HG03097 (cell line): Measurements from ENCODE around the gene EPM2A.
"Not testable (repeated sequence)": the region's sequence is repeated elsewhere in the genome, so short reads cannot be mapped to it uniquely, and the experiment has no call there.

Experiments
- ATAC-seq: cut with Tn5 transposase; IDR thresholded peaks from one replicate; pipeline ENCODE4 v1.9.1; 2021; ENCODE audit not compliant: unreplicated experiment, low FRiP score

EPM2A gene

DNA sequence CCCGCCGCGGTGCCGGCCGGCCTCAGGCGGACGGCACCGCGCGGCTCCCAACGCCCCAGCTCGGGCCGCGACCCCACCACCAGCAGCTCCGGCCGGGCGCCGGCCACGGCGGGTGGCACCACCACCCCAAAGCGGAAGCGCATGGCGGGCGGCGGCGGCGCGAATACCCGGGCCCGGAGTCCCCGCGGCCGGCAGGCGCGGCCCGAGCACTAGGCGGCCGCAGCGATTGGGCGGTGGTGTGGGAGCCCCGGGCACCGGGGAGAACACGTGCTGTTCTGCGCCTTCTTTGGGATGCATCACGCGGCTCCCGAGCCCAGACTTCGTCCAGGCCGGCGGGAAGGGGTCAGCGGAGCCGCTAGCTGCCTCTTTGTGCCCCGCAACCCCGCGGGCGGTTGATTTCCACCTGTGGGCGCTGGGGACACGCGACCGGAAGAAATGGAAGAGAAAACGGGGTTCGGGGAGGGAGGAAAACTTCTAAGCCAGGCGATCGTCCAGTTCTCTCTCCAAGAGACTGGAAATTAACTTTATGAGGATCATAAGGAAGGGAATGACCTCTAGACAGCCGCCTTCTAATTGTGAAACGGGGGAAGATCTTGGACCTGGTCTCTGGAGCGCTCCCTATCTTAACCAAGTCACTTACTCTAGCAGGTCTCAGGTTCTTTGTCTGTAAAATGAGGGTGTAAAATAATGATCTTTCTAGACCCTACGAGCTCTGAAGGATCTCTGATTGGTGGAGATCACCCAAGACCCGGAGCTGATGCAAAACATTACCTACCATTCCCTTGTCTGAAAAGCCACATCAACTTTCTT is at the start of gene EPM2A:
Gene EPM2A (minus strand): TSS at position 165 of the 810 bp plus-strand sequence. CDS start 22 bp downstream, at position 143.
- ATAC-seq: peak; percentile 65

- ATAC-seq: peak; percentile 89
These were observed 49.4 kb upstream of the EPM2A start for GRCh38 chr6:145784683-145785082.

GRCh38 chr6:145783796-145784195 is 48.5 kb upstream of the EPM2A start:
- no peak for ATAC-seq

- no peak for ATAC-seq
These were observed 37.5 kb upstream of the EPM2A start for GRCh38 chr6:145772846-145773245.

DNA sequence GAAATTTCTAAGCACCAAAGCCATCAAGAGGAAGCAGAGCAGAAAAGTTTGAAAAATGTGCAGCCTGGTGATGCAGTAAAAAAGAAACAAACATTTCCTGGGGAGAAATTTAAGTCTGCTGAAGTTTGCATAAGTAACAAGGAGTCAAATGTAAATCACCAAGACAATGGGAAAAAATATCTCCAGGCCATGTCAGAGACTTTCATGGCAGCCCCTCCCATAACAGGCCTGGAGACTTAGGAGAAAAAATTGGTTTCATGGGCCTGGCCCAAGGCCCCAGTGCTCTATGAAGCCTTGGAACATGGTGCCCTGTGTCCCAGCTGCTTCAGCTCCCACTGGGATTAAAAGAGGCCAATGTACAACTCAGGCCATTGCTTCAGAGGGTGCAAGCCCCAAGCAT is 30.1 kb upstream of the EPM2A start:
- ATAC-seq: no peak

- no peak for ATAC-seq
These were observed 28.4 kb upstream of the EPM2A start for GRCh38 chr6:145763742-145764141.

DNA sequence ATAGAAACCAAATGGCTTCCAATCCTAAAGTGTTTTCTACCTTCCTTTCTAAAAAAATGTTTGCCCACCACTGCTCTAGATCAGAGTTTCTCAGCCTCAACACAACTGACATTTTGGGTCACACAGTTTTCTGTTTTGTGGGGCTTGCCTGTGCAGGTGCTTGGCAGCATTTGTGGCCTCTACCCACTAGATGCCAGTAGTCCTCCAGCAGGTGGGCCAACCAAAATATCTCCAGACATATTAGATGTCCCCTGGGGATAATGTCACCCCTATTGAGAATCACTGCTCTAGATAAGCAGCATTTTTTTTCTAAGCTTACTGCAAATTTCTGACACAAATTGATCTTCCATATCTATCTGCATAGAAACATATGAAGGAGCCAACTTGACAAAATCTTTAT is 26.3 kb upstream of the EPM2A start:
- no peak for ATAC-seq

DNA sequence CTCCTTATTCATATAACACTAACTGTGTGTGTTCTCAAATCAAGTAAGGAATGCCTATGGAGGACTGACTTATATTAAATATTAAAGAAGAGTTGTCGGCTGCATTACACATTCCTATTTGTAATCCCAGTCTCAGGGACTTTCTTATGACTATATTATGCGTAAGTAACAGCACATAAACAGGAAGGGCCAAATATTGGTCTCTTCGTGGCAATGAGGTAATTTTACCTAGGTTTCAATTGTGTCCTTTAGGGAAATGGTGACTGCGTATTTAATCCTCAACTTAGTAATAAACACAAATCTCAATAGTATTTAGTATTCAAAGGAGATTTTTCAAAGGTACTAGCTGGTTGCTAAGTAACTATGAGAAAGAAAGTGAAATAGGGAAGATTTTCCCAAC is 22.8 kb upstream of the EPM2A start:
- no peak for ATAC-seq

DNA sequence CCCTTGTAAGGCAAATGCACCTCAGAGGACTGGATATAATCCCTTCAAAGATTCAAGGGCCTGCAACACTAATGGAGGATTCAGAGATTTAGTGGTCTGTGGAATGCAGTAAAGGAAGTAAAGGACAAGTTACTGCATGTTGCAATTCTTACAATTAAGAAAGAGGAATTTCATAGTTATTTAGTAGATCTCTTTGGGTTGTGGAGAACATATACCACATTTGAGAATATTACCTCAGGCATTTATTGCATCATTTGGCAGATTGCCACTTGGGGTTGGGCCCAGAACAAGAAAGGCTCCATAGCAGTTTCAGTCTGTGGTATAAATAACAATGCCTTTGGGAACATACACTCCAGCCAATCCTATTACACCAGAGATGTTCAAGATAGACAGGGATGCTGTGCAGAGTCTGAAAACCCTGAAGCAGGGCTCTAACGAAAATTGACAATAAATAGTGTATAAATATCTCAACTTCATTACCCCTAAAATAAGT is 20.9 kb upstream of the EPM2A start:
- no peak for ATAC-seq

DNA sequence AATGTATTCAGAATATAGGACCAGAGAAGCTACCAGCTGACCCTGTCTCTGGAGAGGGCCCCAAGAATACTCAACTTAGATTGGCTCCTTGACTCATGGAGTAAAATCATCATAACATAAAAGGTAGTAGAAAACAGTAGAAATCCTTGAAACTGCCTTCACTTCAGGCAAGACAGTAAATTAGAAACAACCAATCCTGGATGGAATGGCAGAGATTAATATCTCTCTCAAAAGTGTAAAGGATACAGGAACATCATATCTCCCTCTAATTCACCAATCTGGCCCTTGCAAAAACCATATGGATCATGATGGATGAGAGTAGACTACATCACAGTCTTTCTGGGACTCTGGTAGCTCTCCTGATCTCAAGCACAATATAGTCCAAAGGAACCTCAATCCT is 20.4 kb upstream of the EPM2A start:
- ATAC-seq: no peak

GRCh38 chr6:145752638-145753037 is 17.3 kb upstream of the EPM2A start:
- ATAC-seq: no peak

- peak; percentile 50 for ATAC-seq
These were observed 14.3 kb upstream of the EPM2A start for GRCh38 chr6:145749632-145750031.

DNA sequence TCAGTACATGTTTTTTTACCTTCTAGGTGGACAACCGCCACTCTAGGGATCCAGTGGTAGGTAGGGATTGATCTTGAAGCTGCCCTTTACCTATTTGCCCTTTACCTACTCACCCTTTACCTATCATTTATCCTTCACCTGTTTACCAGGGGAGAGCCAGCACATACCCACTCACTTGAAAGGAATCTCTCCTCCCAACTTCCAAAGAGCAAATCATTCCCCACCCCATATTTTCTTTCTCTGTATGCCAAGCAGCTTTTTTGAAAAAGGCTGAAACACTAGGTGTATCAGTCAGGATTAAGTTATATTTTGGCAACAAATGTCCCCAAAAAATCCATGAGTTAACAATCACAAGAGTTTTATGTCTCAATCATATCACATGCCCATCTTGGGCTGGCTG is 10.5 kb upstream of the EPM2A start:
- no peak for ATAC-seq

- no peak for ATAC-seq
These were observed 9.3 kb upstream of the EPM2A start for GRCh38 chr6:145744619-145745018.

- ATAC-seq: no peak
These were observed 8.0 kb upstream of the EPM2A start for GRCh38 chr6:145743332-145743731.

DNA sequence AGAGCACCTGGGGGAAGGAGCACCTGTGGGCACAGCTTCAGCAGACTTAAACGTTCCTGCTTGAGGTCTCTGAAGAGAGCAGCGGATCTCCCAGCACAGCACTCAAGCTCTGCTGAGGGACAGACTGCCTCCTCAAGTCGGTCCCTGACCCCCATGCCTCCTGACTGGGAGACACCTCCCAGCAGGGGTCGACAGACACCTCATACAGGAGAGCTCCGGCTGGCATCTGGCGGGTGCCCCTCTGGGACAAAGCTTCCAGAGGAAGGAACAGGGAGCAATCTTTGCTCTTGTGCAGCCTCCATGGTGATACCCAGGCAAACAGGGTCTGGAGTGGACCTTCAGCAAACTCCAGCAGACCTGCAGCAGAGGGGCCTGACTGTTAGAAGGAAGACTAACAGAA is 7.2 kb upstream of the EPM2A start:
- ATAC-seq: not testable (repeated sequence)

GRCh38 chr6:145739685-145740084 is 4.4 kb upstream of the EPM2A start:
- ATAC-seq: not testable (repeated sequence)

DNA sequence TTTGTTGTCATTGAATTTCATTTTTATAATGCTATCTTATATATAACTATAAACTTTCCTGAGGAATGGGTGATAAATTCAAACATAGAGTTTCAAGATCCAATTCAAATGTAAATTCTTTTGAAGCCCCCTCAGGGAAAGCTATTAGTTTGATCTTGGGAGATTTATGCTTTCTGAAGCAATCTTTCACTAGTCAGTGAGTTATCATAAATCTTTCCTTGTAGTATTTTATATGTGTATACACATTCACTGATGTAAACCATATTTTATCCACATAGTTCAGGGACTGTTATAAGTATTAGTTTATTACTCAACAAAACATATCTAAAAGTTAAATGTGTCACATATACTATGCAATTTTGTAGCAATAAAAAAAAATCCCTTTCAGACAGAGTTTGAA is 2.9 kb upstream of the EPM2A start:
- ATAC-seq: no peak

DNA sequence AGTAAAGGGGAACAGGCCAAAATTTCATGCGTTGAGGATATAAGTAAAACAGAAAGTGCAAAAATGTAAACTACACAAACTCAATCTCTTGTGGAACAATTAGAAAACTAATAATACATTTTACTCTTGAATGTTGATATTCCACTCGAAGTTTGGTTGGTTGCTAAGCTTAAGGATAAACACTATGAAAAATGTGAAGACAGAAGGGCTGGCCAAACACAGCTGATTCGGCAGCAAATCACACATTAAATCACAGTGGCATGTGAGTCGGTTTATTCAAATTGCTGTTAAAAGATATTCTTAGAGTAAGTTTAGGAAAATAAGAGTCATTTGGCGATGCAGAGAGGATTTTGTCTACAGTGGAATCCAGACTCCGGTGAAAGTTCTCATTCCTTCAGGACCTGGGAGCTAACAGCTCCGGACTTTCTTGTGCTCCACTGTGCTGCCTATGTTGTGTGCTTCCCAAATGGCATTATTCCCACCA is 1.4 kb upstream of the EPM2A start:
- no peak for ATAC-seq

DNA sequence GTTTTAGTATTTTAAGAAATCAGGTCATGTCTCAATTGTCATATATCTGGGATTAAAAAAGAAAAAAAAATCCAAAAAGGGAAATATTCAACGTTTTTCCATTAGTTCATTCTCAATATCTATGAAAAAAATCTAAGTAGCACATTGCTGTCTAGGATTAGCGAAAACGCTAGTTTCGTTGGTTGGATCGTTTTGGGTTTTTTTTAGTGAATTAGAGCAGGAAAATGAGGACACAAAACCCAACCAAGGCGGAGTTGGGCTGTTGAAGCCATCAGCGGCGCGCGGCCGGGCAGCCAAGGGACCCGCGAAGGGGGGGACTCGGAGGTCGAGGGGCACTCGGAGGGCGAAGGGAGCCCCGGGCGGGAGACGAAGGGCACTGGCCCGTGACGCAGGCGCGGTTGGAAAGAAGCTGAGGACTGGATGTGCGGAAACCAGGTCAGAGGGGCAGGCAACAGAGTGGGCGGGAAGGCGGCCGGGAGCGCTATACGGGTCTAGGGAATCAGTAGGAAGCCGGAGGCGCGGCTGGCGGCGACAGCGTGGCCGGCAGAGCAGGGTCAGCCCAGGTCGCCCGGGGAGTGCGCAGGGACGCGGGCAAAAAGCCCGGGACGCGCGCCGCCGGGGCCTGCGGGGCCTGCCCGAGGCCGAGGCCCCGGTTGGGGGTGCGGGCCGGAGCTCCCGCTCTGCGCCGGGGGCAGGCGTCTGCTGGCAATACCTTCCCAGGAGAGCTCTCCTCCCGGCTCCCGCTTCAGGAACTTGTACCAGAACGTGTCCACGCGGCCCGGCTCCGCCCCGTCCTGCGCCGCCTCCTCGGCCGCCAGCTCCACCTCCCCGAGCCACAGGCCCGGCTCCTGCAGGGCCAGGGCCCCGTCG is 599 bp downstream of the EPM2A start:
- peak; percentile 78 for ATAC-seq

DNA sequence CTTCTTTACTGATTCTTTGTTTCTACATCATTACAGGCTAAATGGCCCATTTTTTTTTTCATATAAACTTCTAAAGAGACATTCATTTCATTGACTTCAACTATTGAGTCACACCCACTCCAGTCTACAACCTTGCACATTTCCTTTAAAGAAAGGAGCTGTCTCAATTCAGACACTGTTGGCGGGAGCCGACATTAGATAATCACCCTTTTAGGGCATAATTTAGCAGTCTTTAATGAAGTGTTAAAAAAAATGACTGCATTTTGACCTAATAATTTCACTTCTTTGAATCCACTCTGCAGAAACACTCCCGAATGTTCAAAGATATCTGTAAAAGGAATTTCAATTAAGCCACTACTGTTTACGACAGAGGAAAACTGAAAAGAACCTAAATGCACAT is 1.5 kb downstream of the EPM2A start:
- ATAC-seq: no peak
